ENCODE measurements around the gene CCDC27. TPM values are rescaled to one million over a fixed set of nuclear protein-coding genes. Genes with fewer than 3 reads are reported as not detected.

The CCDC27 gene
- total and polyA plus RNA-seq, 2 donors (not counting 1 experiment from before 2014, with no cell fraction given): not detected

DNA sequence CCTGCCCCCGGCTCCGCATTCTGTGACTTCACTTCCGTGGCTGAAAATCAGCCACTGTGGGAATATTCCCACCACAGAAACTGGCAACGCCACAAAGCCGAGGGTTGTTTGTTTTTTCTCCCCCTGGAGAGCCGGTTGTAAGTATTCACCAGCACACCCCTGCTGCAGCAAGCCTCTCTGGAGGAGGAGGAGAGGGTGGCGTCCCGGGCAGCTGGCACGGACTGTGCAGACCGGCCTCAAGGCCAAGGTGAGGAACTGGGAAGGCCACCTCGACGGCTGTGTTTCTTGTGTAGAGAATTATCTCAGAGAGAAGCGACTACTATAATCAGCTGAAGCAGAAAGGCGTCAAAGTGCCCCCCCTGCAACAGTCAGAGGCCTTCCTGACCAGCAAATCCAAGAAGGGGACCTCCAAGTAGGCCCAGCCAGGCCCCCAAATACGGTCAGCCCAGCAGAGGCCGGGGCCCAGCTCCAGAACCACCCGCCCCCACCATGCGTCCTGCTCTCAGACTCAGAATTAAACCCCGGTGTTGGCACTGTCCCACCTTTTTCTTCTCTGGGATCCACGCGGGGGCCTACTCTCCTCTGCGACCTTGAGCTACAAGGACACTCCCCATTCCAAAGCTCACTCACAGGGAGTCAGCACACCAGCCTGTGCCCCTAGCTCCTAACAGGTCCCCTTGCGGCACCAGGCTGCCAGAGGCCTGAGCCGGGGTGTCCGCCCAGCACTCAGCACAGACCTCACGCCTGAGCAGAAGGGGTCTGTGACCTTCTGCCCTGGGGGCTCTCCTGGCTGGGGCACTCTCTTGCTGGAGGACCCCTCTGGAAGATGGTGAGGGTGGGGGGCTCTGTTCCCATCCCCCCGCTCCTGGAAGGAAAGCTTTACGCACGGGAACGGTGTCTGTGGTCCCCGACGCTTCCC, 19.1 kb downstream of the CCDC27 start:
- Mint-ChIP-seq H3K27ac (no peak overlapping the region), H3K9me3 (ENCODE audit: insufficient read depth) (no peaks in the 10 kb centered on the region), H3K4me3 (peak overlapping the region; percentile 84), H3K27me3 (peaks cover 7% of the 10 kb centered on the region), H3K4me1 (peaks cover 22% of the 10 kb centered on the region)
- H2AFZ ChIP-seq (ENCODE audit: insufficient read depth, low read depth, low read length, poor library complexity, severe bottlenecking): peak overlapping the region; percentile 85
- POLR2A ChIA-PET: no interaction called here
- H3K27ac ChIP-seq (ENCODE audit: low read length in 2 of 2): peak overlapping the region; percentile 33 to 55
- WGBS (ENCODE audit: insufficient coverage): 66% methylated on average over 22 of the region's 32 CpGs
- no peaks in the 10 kb centered on the region for H3K79me2 ChIP-seq (ENCODE audit: control insufficient read depth, insufficient read depth, low read length)
- CTCF ChIA-PET: interaction anchor here (1.2 kb wide), 1 partner anchor 47 kb away, joined by 4 read pairs; no protein-coding TSS in a partner anchor
- peak overlapping the region in 4 of 5 experiments; percentile 53 to 71 (median 64) for H3K4me3 ChIP-seq (ENCODE audit: control extremely low read depth in 1 of 5, extremely low read depth in 1 of 5, insufficient read depth in 1 of 5, low read depth in 2 of 5, low read length in 4 of 5)
- no peaks in the 10 kb centered on the region for H3K9me3 ChIP-seq (ENCODE audit: control extremely low read depth in 1 of 3, control insufficient read depth in 2 of 3, insufficient read depth in 1 of 3, low read length in 2 of 3)
- ATAC-seq (ENCODE audit: low read depth) (no peak), DNase-seq (no peak)
- no peaks in the 10 kb centered on the region for H3K36me3 ChIP-seq (replicated peaks in 1 of 2; ENCODE audit: control extremely low read depth in 1 of 2, control insufficient read depth in 1 of 2, extremely low read depth in 1 of 2, insufficient read depth in 2 of 2, low read length in 1 of 2)
- H3K9ac ChIP-seq (ENCODE audit: low read length): peak overlapping the region; percentile 64
- no peak for TF ChIP-seq CTCF (IDR thresholded peaks at IDR 0.05)
- H3K4me2 ChIP-seq (replicated peaks; ENCODE audit: low read depth, low read length, poor library complexity, severe bottlenecking): peak overlapping the region; percentile 97
- H4K20me1 ChIP-seq (ENCODE audit: control insufficient read depth, insufficient read depth, low read length, poor library complexity, severe bottlenecking): no peaks in the 10 kb centered on the region
- H3K27me3 ChIP-seq (replicated peaks in 1 of 4; ENCODE audit: control extremely low read depth in 1 of 4, control insufficient read depth in 3 of 4, insufficient read depth in 4 of 4, low read length in 3 of 4): no peaks in the 10 kb centered on the region
- H3K4me1 ChIP-seq (ENCODE audit: control insufficient read depth in 2 of 2, insufficient read depth in 2 of 2, low read length in 2 of 2): peaks cover 19 to 33% of the 10 kb centered on the region in 2 donors
- intact Hi-C loops (cut with micrococcal nuclease): loop anchor here (1.0 to 2.0 kb wide), 5 partner anchors 24 to 241 kb away; partner anchors contain the start of genes CEP104, DFFB and LRRC47
